Adrenal gland (tissue), 12 donors: ENCODE results near the gene NEK5. TPM values are rescaled to one million over a fixed set of nuclear protein-coding genes. Genes with fewer than 3 reads are reported as not detected.
"Not testable (repeated sequence)": the region's sequence is repeated elsewhere in the genome, so short reads cannot be mapped to it uniquely, and the experiment has no call there.

Experiments
- DNase-seq, 7 donors: peaks; one replicate each; pipeline ENCODE4 v3.0.0-alpha.2; 2019 to 2020
- H3K27ac ChIP-seq, 5 donors: fragments of 200-600 bp; sonication (generic) in 4 of 5; 1 replicate in 3 of 5; 2 replicates in 2 of 5; pipeline versions ENCODE4 v1.5.1 to v1.8.0; 2016 to 2020; ENCODE audit warnings: mild to moderate bottlenecking in 1 of 5
- H3K27me3 ChIP-seq: fragments of 200-600 bp; 2 replicates; pipeline ENCODE4 v1.8.0; 2021
- H3K36me3 ChIP-seq, 2 donors: fragments of 200-600 bp; replicated peaks in 1 of 2; 1 replicate in 1 of 2; 2 replicates in 1 of 2; pipeline versions ENCODE4 v1.5.1 to v1.8.0; 2018 to 2022
- H3K4me1 ChIP-seq, 2 donors: fragments of 200-600 bp; replicated peaks in 1 of 2; 1 replicate in 1 of 2; 2 replicates in 1 of 2; pipeline versions ENCODE4 v1.5.1 to v1.8.0; 2018 to 2021
- H3K4me3 ChIP-seq, 4 donors: fragments of 200-600 bp; sonication (generic) in 3 of 4; one replicate each; pipeline ENCODE4 v1.5.1; 2016 to 2018
- H3K9me3 ChIP-seq, 3 donors: fragments of 200-600 bp; sonication (generic) in 1 of 3; replicated peaks in 1 of 3; 1 replicate in 2 of 3; 2 replicates in 1 of 3; pipeline versions ENCODE4 v1.5.1 to v1.8.0; 2016 to 2021
- POLR2A ChIP-seq, 2 donors: fragments of 450-650 bp; IDR thresholded peaks; one replicate each; pipeline ENCODE4 v1.6.1; 2017; ENCODE audit warnings: antibody characterized with exemption in 2 of 2, mild to moderate bottlenecking in 2 of 2, moderate library complexity in 1 of 2
- WGBS, 4 donors: extraction: QIAGEN DNeasy Blood & Tissue Kit in 2 of 4; methylation state at CpG; one replicate each; pipeline versions ENCODE4 v1.1.5 to v1.1.7; 2013 to 2017; 5-methylcytosine and 5-hydroxymethylcytosine counted together
- intact Hi-C, 2 donors: fragments of 100-400 bp; cut with DNase I; formaldehyde crosslinking; loops; one replicate each; pipeline versions ENCODE4 v1.14.1 to v1.15.0; 2022 to 2023
- polyA plus RNA-seq, 3 donors: library from polyadenylated mRNA; stranded (reverse); fragments of 200-250 nt in 2 of 3; fragments of 350-450 nt in 1 of 3; fragmentation: Illumina TruSeq in 1 of 3; extraction: RNeasy Lipid Tissue Mini Kit (QIAGEN cat#74804) in 1 of 3; gene quantifications; one replicate each; pipeline ENCODE4 v1.2.3, GENCODE V29; 2013 to 2014
- total RNA-seq, 9 donors: library from RNA; depleted of rRNA in 4 of 9; stranded (reverse); fragments of >200 nt in 4 of 9; fragments of 120-200 nt in 1 of 9; fragmentation: NEBNext Ultra II Directional in 1 of 9; extraction: Animal tissue kit (Norgen Biotek cat#: 25700) in 1 of 9; gene quantifications; one replicate each; pipeline versions ENCODE4 v1.1.0 to v1.2.4, GENCODE V29; 2013 to 2023
- TF ChIP-seq, protein P1 (sequence below), 6 experiments: fragments of 450-650 bp in 4 of 6; fragments of 200-600 bp in 2 of 6; sonication (generic) in 1 of 6; IDR thresholded peaks; 1 replicate in 5 of 6; 2 replicates in 1 of 6; pipeline versions ENCODE4 v1.5.1 to v1.8.0; 2016 to 2021; ENCODE audit warnings: antibody characterized with exemption in 6 of 6, mild to moderate bottlenecking in 2 of 6, moderate library complexity in 1 of 6
- donor health status: healthy with polysubstance abuse.
- donor health status: Bipolar disorder and iron deficiency.
- donor health status: DM: yes; HTN: yes; CAD: no.
- donor health status: DM: no; HTN: no; CAD: no.
- donor health status: DM: no; HTN: no; CAD: no.
- donor health status: DM: yes; HTN: yes; CAD: no.

NEK5 gene
- total and polyA plus RNA-seq, 12 donors: under 0.01 to 0.17 (median 0.11) TPM; not detected in 5

DNA sequence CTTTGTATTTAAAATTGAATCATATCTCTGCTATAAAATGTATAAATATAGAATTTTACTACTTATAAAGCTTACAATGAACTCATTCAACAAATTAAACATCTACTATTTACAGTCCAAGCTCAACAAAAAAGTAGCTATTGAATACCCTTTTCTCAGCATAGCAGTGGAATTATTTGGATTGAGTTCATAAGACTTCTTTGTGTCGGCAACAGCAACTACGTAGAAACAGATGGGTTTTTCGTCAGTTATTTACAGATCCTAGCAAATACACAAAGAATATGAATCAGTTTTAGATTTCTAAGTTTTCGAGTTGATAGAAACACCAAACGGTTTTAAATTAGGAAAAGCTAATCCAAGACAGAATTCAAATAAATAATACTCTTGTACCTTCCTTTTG is 41.0 kb upstream of the NEK5 start:
- WGBS, 4 donors: 90 to 95% (median 92%) methylated on average over 5 of the region's 5 CpGs
- Histone ChIP-seq H3K27me3 (no peaks in the 10 kb centered on the region), H3K4me3 (no peak overlapping the region), H3K4me1 (no peaks in the 10 kb centered on the region), H3K9me3 (no peaks in the 10 kb centered on the region), H3K27ac (no peak overlapping the region), H3K36me3 (peaks cover 0 to 29% of the 10 kb centered on the region in 2 donors)
- DNase-seq: no peak
- TF ChIP-seq, protein P1, sequence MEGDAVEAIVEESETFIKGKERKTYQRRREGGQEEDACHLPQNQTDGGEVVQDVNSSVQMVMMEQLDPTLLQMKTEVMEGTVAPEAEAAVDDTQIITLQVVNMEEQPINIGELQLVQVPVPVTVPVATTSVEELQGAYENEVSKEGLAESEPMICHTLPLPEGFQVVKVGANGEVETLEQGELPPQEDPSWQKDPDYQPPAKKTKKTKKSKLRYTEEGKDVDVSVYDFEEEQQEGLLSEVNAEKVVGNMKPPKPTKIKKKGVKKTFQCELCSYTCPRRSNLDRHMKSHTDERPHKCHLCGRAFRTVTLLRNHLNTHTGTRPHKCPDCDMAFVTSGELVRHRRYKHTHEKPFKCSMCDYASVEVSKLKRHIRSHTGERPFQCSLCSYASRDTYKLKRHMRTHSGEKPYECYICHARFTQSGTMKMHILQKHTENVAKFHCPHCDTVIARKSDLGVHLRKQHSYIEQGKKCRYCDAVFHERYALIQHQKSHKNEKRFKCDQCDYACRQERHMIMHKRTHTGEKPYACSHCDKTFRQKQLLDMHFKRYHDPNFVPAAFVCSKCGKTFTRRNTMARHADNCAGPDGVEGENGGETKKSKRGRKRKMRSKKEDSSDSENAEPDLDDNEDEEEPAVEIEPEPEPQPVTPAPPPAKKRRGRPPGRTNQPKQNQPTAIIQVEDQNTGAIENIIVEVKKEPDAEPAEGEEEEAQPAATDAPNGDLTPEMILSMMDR (IDR thresholded peaks at IDR 0.05): no peak
- no peak for TF ChIP-seq POLR2A (IDR thresholded peaks at IDR 0.05)
- intact Hi-C loops: no loop called here

DNA sequence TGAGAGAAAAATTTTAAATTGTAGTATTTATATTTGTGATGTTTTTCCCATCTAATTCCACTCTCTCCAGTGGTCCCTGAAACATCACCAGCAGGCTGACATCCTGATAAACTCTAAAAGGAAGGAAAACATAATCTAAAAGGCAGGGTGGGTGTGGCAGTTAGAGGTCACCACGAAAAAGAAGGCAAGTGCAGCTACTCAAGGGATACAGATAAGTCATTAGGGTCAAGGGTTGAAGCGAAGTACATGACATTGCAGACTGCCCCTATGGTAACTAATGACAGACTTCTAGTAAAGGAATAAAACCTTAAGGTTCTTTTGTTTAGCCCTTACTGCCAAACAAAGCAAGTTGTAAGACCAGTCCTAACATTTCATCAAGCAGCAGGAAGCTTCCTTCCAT is 36.5 kb upstream of the NEK5 start:
- TF ChIP-seq, protein P1 (IDR thresholded peaks at IDR 0.05): no peak
- no peak for TF ChIP-seq POLR2A (IDR thresholded peaks at IDR 0.05)
- peaks cover 0 to 4% of the 10 kb centered on the region in 2 donors for H3K4me1 ChIP-seq
- intact Hi-C loops: no loop called here
- H3K27ac ChIP-seq: no peak overlapping the region
- DNase-seq: no peak
- H3K27me3 ChIP-seq: no peaks in the 10 kb centered on the region
- H3K36me3 ChIP-seq: peaks cover 0 to 23% of the 10 kb centered on the region in 2 donors
- no peaks in the 10 kb centered on the region for H3K9me3 ChIP-seq
- 43 to 63% (median 54%) methylated on average over 2 of the region's 2 CpGs for WGBS, 4 donors
- no peak overlapping the region for H3K4me3 ChIP-seq

DNA sequence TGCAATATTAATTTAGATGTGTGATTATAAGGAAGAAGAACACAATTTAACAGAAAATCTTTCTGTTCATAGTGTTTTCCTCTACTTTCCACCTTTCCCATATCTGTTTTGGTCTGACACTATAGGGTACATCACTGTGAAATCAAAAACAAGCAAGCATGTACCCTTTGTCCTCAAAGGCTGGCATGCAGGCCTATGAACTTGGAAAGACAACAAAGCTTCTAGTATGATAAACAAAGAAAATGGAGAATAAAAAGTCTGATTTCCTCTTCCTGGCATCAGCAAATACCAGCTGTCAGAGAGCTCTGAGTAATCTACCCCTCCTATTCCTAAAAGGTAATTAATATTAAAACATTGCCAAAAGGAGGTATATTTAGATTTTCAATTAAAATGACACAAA is 36.1 kb upstream of the NEK5 start:
- Histone ChIP-seq H3K4me1 (peaks cover 1 to 4% of the 10 kb centered on the region in 2 donors), H3K27ac (no peak overlapping the region), H3K27me3 (no peaks in the 10 kb centered on the region), H3K36me3 (peaks cover 0 to 19% of the 10 kb centered on the region in 2 donors), H3K9me3 (no peaks in the 10 kb centered on the region), H3K4me3 (no peak overlapping the region)
- TF ChIP-seq, protein P1 (IDR thresholded peaks at IDR 0.05): no peak
- TF ChIP-seq POLR2A (IDR thresholded peaks at IDR 0.05): no peak
- intact Hi-C loops: no loop called here
- no peak for DNase-seq

DNA sequence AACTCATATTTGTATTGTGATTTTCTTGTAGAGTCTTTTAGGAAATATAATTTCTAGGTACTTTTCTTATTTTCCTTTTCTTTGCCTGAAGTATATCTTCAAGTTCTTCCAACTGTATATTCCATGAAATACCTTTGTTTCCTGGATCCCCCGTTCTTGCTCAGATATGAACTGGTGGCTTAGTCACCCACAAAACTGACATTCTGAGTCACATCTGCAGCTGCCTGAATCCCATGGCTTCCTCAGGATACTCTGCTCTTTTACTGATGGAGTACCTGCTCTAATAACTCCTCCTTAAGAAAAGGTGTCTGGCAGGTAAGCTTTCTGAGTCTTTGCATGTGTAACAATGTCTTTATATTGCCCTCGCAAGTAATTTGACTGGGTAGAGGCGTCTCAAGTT is 35.0 kb upstream of the NEK5 start:
- H3K9me3 ChIP-seq, H3K4me1 ChIP-seq, H3K36me3 ChIP-seq, H3K4me3 ChIP-seq, H3K27ac ChIP-seq, H3K27me3 ChIP-seq, DNase-seq, intact Hi-C loops: not testable (repeated sequence)
- 80 to 86% (median 83%) methylated on average over 3 of the region's 3 CpGs for WGBS, 4 donors

DNA sequence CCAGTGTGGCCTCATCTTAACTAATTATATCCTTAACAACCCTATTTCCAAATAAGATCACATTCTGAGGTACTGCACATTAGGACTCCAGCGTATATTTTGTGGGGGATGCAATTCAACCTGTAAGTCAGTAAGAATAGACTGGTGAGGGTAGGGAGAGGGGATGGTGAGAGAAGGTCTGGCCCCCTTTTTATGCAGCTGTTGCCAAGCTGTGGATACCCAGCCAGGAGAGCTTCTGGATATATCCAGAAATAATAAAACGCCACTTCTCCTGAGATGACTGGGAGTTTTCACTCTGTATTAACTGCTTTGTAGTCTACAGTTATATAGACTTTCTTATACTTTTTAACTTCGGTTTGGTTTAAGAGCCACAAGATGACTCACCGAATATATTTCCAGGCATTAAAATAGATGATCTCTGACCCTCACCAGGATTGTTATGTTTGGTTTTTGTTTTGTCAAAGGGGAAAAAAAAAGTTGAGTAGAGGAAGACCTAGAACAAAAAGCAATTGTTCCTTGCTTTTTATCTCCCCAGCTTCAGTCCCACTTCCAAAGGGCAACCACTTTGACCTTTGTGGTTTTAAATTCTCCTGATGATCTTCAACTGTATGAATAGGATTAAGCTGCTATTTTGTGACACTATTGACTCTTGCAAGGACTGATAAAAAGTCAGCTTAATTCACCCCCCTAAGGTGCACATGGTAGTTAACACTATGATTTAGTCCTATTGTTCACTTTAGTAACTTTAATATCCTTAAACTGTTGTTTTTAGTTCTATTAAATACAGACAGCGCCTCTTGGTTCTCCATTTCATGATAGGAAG is 33.6 kb upstream of the NEK5 start:
- Histone ChIP-seq H3K36me3 (peaks cover 0 to 3% of the 10 kb centered on the region in 2 donors), H3K27ac (peak overlapping the region in 1 of 5 donors; percentile 36), H3K4me1 (peaks cover 7 to 15% of the 10 kb centered on the region in 2 donors), H3K27me3 (no peaks in the 10 kb centered on the region), H3K9me3 (no peaks in the 10 kb centered on the region), H3K4me3 (no peak overlapping the region)
- intact Hi-C loops: no loop called here
- 56 to 63% (median 59%) methylated on average over 5 of the region's 5 CpGs for WGBS, 4 donors
- DNase-seq: no peak
- TF ChIP-seq POLR2A (IDR thresholded peaks at IDR 0.05): no peak
- TF ChIP-seq, protein P1 (IDR thresholded peaks at IDR 0.05): no peak
